Loucy (cell line): ENCODE measurements around the gene DNAH7.

Experiments used
- H2AFZ ChIP-seq: fragments of 200-600 bp; sonication (generic); 2 replicates; pipeline ENCODE4 v1.6.0; 2016; ENCODE audit warnings: antibody characterized with exemption, mild to moderate bottlenecking, low read length, moderate library complexity
- H3F3A ChIP-seq: fragments of 200-600 bp; 2 replicates; pipeline ENCODE4 v1.6.0; 2016; ENCODE audit warnings: antibody characterized with exemption, low read depth, mild to moderate bottlenecking
- H3K27me3 ChIP-seq: fragments of 200-600 bp; sonication (generic); 2 replicates; pipeline ENCODE4 v1.6.1; 2014; ENCODE audit warnings: low read length, mild to moderate bottlenecking; ENCODE audit not compliant: insufficient read depth, poor library complexity, severe bottlenecking
- H3K36me3 ChIP-seq: fragments of 200-600 bp; sonication (generic); 2 replicates; pipeline ENCODE4 v1.6.1; 2016; ENCODE audit warnings: low read length; ENCODE audit not compliant: insufficient read depth
- H3K4me1 ChIP-seq: fragments of 200-600 bp; sonication (generic); 2 replicates; pipeline ENCODE4 v1.5.1; 2014; ENCODE audit warnings: low read length, mild to moderate bottlenecking; ENCODE audit not compliant: insufficient read depth, poor library complexity, severe bottlenecking
- H3K4me2 ChIP-seq: fragments of 200-600 bp; sonication (generic); 2 replicates; pipeline ENCODE4 v1.6.0; 2014; ENCODE audit warnings: antibody characterized with exemption, low read length, low read depth, mild to moderate bottlenecking; ENCODE audit not compliant: poor library complexity, severe bottlenecking
- H3K4me3 ChIP-seq: fragments of 200-600 bp; sonication (generic); 2 replicates; pipeline ENCODE4 v1.5.1; 2014; ENCODE audit warnings: low read length, mild to moderate bottlenecking, mixed read lengths; ENCODE audit not compliant: poor library complexity, severe bottlenecking
- H3K79me2 ChIP-seq: fragments of 200-600 bp; sonication (generic); 2 replicates; pipeline ENCODE4 v1.6.1; 2014; ENCODE audit warnings: low read length; ENCODE audit not compliant: insufficient read depth
- H3K9ac ChIP-seq: fragments of 200-600 bp; sonication (generic); 2 replicates; pipeline ENCODE4 v1.6.0; 2014; ENCODE audit warnings: mild to moderate bottlenecking, low read depth, low read length, moderate library complexity; ENCODE audit not compliant: poor library complexity, severe bottlenecking
- H3K9me2 ChIP-seq: fragments of 200-600 bp; sonication (generic); replicated peaks from 2 replicates; pipeline ENCODE4 v1.6.1; 2016; ENCODE audit warnings: low read depth, low read length, mixed read lengths
- H3K9me3 ChIP-seq: fragments of 200-600 bp; sonication (generic); 2 replicates; pipeline ENCODE4 v1.6.1; 2014; ENCODE audit warnings: mild to moderate bottlenecking, antibody characterized with exemption, low read length, low read depth; ENCODE audit not compliant: insufficient read depth
- H4K20me1 ChIP-seq: fragments of 200-600 bp; sonication (generic); 2 replicates; pipeline ENCODE4 v1.6.0; 2014; ENCODE audit warnings: antibody characterized with exemption, low read length, mild to moderate bottlenecking; ENCODE audit not compliant: insufficient read depth, poor library complexity, severe bottlenecking
- CTCF ChIP-seq: fragments of 200-600 bp; sonication (generic); conservative IDR thresholded peaks from 2 replicates; pipeline ENCODE4 v1.5.1; 2014; ENCODE audit warnings: mild to moderate bottlenecking, antibody characterized with exemption, low read length
- EZH2phosphoT487 ChIP-seq: fragments of 200-600 bp; IDR thresholded peaks from 2 replicates; pipeline ENCODE4 v1.6.1; 2018; ENCODE audit warnings: antibody characterized with exemption, mild to moderate bottlenecking, moderate library complexity, borderline replicate concordance

Gene DNAH7

GRCh38 chr2:196074631-196075030 lies 6.0 kb upstream of the DNAH7 start:
- Histone ChIP-seq H3K9ac (no peak overlapping the region), H2AFZ (no peak overlapping the region), H3K4me3 (no peak overlapping the region), H3K36me3 (no peaks in the 10 kb centered on the region), H3K27me3 (no peaks in the 10 kb centered on the region), H3F3A (no peaks in the 10 kb centered on the region), H4K20me1 (no peaks in the 10 kb centered on the region), H3K79me2 (no peaks in the 10 kb centered on the region), H3K4me1 (no peaks in the 10 kb centered on the region), H3K4me2 (no peak overlapping the region), H3K9me2 (no peaks in the 10 kb centered on the region), H3K9me3 (no peaks in the 10 kb centered on the region)
- TF ChIP-seq CTCF (no peak), EZH2phosphoT487 (no peak)

- Histone ChIP-seq H3K4me2 (no peak overlapping the region), H4K20me1 (no peaks in the 10 kb centered on the region), H3F3A (no peaks in the 10 kb centered on the region), H3K9ac (no peak overlapping the region), H3K9me3 (no peaks in the 10 kb centered on the region), H3K4me3 (no peak overlapping the region), H3K36me3 (no peaks in the 10 kb centered on the region), H3K9me2 (no peaks in the 10 kb centered on the region), H3K27me3 (no peaks in the 10 kb centered on the region), H3K79me2 (no peaks in the 10 kb centered on the region), H2AFZ (no peak overlapping the region), H3K4me1 (no peaks in the 10 kb centered on the region)
- TF ChIP-seq CTCF (no peak), EZH2phosphoT487 (no peak)
Observed at GRCh38 chr2:196073521-196073920, 4.9 kb upstream of the DNAH7 start.

- Histone ChIP-seq H3K4me2 (no peak overlapping the region), H3K4me3 (no peak overlapping the region), H3K9me3 (no peaks in the 10 kb centered on the region), H3F3A (no peaks in the 10 kb centered on the region), H3K9me2 (no peaks in the 10 kb centered on the region), H3K36me3 (no peaks in the 10 kb centered on the region), H3K27me3 (no peaks in the 10 kb centered on the region), H3K4me1 (peaks cover 5% of the 10 kb centered on the region), H3K79me2 (no peaks in the 10 kb centered on the region), H2AFZ (no peak overlapping the region), H3K9ac (no peak overlapping the region), H4K20me1 (no peaks in the 10 kb centered on the region)
- no peak; the same call in none of the 2 replicates for TF ChIP-seq CTCF
- no peak for TF ChIP-seq EZH2phosphoT487
Observed at GRCh38 chr2:196067088-196067382, 1.6 kb downstream of the DNAH7 start.
